GM18858 (cell line): ENCODE measurements around the gene SLX9.

Experiments
- ATAC-seq: cut with Tn5 transposase; IDR thresholded peaks from one replicate; pipeline ENCODE4 v1.9.1; 2021; ENCODE audit not compliant: unreplicated experiment

Gene SLX9

GRCh38 chr21:44999972-45000636 is 60.3 kb downstream of the SLX9 start:
- no peak for ATAC-seq

GRCh38 chr21:45000637-45001133 is 60.9 kb downstream of the SLX9 start:
- no peak for ATAC-seq

- ATAC-seq = no peak
These were observed 61.6 kb downstream of the SLX9 start for GRCh38 chr21:45001134-45002095.

- ATAC-seq = no peak
These were observed 62.8 kb downstream of the SLX9 start for GRCh38 chr21:45002381-45003204.

GRCh38 chr21:45003331-45004058 is 63.7 kb downstream of the SLX9 start:
- ATAC-seq = no peak

GRCh38 chr21:45004059-45004422 is 64.2 kb downstream of the SLX9 start:
- ATAC-seq = no peak

GRCh38 chr21:45004481-45005247 is 64.8 kb downstream of the SLX9 start:
- no peak for ATAC-seq

GRCh38 chr21:45006536-45007095 is 66.8 kb downstream of the SLX9 start:
- no peak for ATAC-seq

GRCh38 chr21:45009616-45010015 is 69.8 kb downstream of the SLX9 start:
- ATAC-seq = no peak

GRCh38 chr21:45010096-45010495 is 70.3 kb downstream of the SLX9 start:
- ATAC-seq = no peak

GRCh38 chr21:45010860-45011259 is 71.0 kb downstream of the SLX9 start:
- ATAC-seq = no peak

GRCh38 chr21:45011426-45011825 is 71.6 kb downstream of the SLX9 start:
- no peak for ATAC-seq

- ATAC-seq = no peak
These were observed 72.3 kb downstream of the SLX9 start for GRCh38 chr21:45011911-45012661.

- no peak for ATAC-seq
These were observed 72.9 kb downstream of the SLX9 start for GRCh38 chr21:45012662-45013259.

GRCh38 chr21:45013260-45013841 is 73.5 kb downstream of the SLX9 start:
- ATAC-seq = no peak

GRCh38 chr21:45014747-45015468 is 75.1 kb downstream of the SLX9 start:
- no peak for ATAC-seq

GRCh38 chr21:45015469-45015860 is 75.6 kb downstream of the SLX9 start:
- no peak for ATAC-seq
